K562 (cell line): ENCODE results near the gene ITGA1. TPM values are rescaled to one million over a fixed set of nuclear protein-coding genes. Genes with fewer than 3 reads are reported as not detected.

Experiments used
- ATAC-seq: fragments of 200-7000 bp; cut with Tn5 transposase; 3 replicates; pipeline ENCODE4 v1.9.1; 2020; ENCODE audit warnings: moderate library complexity
- BruUV-seq: library from RNA; stranded (reverse); fragments of 400-500 nt; replicated peaks from 2 replicates; lab custom pipeline; 2021; lab: Mats Ljungman, UMichigan
- CTCF ChIA-PET: fragments of 300-600 bp; formaldehyde crosslinking; extraction: SDS; loops from one replicate; lab custom pipeline; 2021; ENCODE audit warnings: low intra/inter-chr PET ratio; lab: Yijun Ruan, JAX
- POLR2A ChIA-PET: fragments of 300-600, 350-650 bp; sonication (Branson Sonifier 250); formaldehyde crosslinking; extraction: SDS; loops from one replicate; lab custom pipeline; 2021; ENCODE audit warnings: antibody characterized with exemption, inconsistent platforms; lab: Yijun Ruan, JAX
- DNase-seq, 4 experiments: peaks; one replicate each; pipeline versions ENCODE4 v3.0.0 to v3.0.0-alpha.2; 2011 to 2018; ENCODE audit warnings: low spot score in 3 of 4, mixed read lengths in 3 of 4; ENCODE audit errors: extremely low read depth in 1 of 4
- FAIRE-seq: peaks from 2 replicates; lab custom pipeline; 2011; peaks lifted over from hg19 to GRCh38; lab: Jason Lieb, UNC
- H2AFZ ChIP-seq: 2 replicates; pipeline ENCODE4 v1.6.0; 2011; ENCODE audit warnings: low read depth, low read length, control low read depth, inconsistent platforms
- H3K27ac ChIP-seq: fragments of 200-600 bp; 3 replicates; pipeline ENCODE4 v1.8.0; 2011; ENCODE audit warnings: low read depth, mild to moderate bottlenecking, control low read depth, inconsistent platforms, low read length, moderate library complexity, mixed read lengths; ENCODE audit errors: extremely low read depth
- H3K27me3 ChIP-seq, 2 experiments: fragments of 300-600 bp in 1 of 2; 2 replicates in 1 of 2; 3 replicates in 1 of 2; pipeline versions ENCODE4 v1.6.0 to v1.8.0; 2011; ENCODE audit warnings: inconsistent platforms in 2 of 2, low read length in 2 of 2, mild to moderate bottlenecking in 1 of 2, mixed read lengths in 1 of 2, moderate library complexity in 1 of 2; ENCODE audit not compliant: control insufficient read depth in 2 of 2, insufficient read depth in 2 of 2
- H3K36me3 ChIP-seq: fragments of 300-600 bp; 3 replicates; pipeline ENCODE4 v1.8.0; 2011; ENCODE audit warnings: mild to moderate bottlenecking, low read length, inconsistent platforms; ENCODE audit not compliant: control insufficient read depth, insufficient read depth
- H3K4me1 ChIP-seq, 2 experiments: fragments of 200-600 bp in 1 of 2; replicated peaks in 1 of 2; 2 replicates in 1 of 2; 3 replicates in 1 of 2; pipeline versions ENCODE4 v1.5.1 to v1.8.0; 2011; ENCODE audit warnings: inconsistent platforms in 2 of 2, low read length in 2 of 2, mild to moderate bottlenecking in 1 of 2, mixed read lengths in 1 of 2, moderate library complexity in 1 of 2; ENCODE audit not compliant: control insufficient read depth in 2 of 2, insufficient read depth in 2 of 2
- H3K4me2 ChIP-seq: 2 replicates; pipeline ENCODE4 v1.6.1; 2011; ENCODE audit warnings: low read length, control low read depth, inconsistent platforms, mixed read lengths; ENCODE audit not compliant: insufficient read depth
- H3K4me3 ChIP-seq: fragments of 200-600 bp; sonication (generic), shearing (Covaris generic); 2 replicates; pipeline ENCODE4 v1.5.1; 2016; ENCODE audit warnings: control low read depth, inconsistent platforms
- H3K79me2 ChIP-seq: fragments of 200-600 bp; 3 replicates; pipeline ENCODE4 v1.8.0; 2011; ENCODE audit warnings: low read length, inconsistent platforms; ENCODE audit not compliant: control insufficient read depth, insufficient read depth
- H3K9ac ChIP-seq, 2 experiments: 2 replicates each; pipeline versions ENCODE4 v1.6.0 to v1.6.1; 2011; ENCODE audit warnings: low read depth in 2 of 2, low read length in 2 of 2, control low read depth in 1 of 2, inconsistent platforms in 1 of 2, mild to moderate bottlenecking in 1 of 2, mixed read lengths in 1 of 2; ENCODE audit not compliant: insufficient read depth in 1 of 2
- H3K9me1 ChIP-seq: one replicate; pipeline ENCODE4 v1.6.0; 2011; ENCODE audit warnings: inconsistent platforms, mild to moderate bottlenecking, low read length, moderate library complexity; ENCODE audit not compliant: control insufficient read depth, insufficient read depth
- H3K9me3 ChIP-seq: replicated peaks from 2 replicates; pipeline ENCODE4 v1.5.1; 2011; ENCODE audit warnings: low read depth, low read length, inconsistent platforms; ENCODE audit not compliant: control insufficient read depth, insufficient read depth
- H4K20me1 ChIP-seq: replicated peaks from 2 replicates; pipeline ENCODE4 v1.6.1; 2011; ENCODE audit warnings: low read length, inconsistent platforms, mixed read lengths; ENCODE audit not compliant: control insufficient read depth, insufficient read depth
- ADNP ChIP-seq: fragments of 200-800 bp; sonication (Bioruptor generic); IDR thresholded peaks from 2 replicates; pipeline ENCODE4 v1.6.1; 2016; ENCODE audit warnings: missing genetic modification characterization, missing compliant biosample characterization
- CC2D1A ChIP-seq: fragments of 450-650 bp; IDR thresholded peaks from 2 replicates; pipeline ENCODE4 v1.6.1; 2017; ENCODE audit warnings: mild to moderate bottlenecking
- ESRRB ChIP-seq: fragments of 250-450 bp; sonication (Bioruptor Pico); IDR thresholded peaks from 2 replicates; pipeline ENCODE4 v1.5.0; 2020; ENCODE audit warnings: mild to moderate bottlenecking, moderate library complexity, borderline replicate concordance
- GTF2B ChIP-seq: IDR thresholded peaks from 2 replicates; pipeline ENCODE4 v1.6.1; 2011; ENCODE audit not compliant: insufficient read length; ENCODE audit errors: extremely low read depth
- KHSRP ChIP-seq: fragments of 450-650 bp; IDR thresholded peaks from 2 replicates; pipeline ENCODE4 v1.6.1; 2017
- KLF16 ChIP-seq: IDR thresholded peaks from 2 replicates; pipeline ENCODE4 v1.6.1; 2016; ENCODE audit warnings: antibody characterized with exemption
- MTF1 ChIP-seq: fragments of 250-450 bp; sonication (Bioruptor Pico); IDR thresholded peaks from 2 replicates; pipeline ENCODE4 v1.9.0; 2021; ENCODE audit warnings: moderate library complexity, mild to moderate bottlenecking, inconsistent platforms, borderline replicate concordance
- NFE2L1 ChIP-seq: fragments of 450-650 bp; IDR thresholded peaks from 2 replicates; pipeline ENCODE4 v1.6.1; 2016; ENCODE audit warnings: missing genetic modification characterization, low read depth, mild to moderate bottlenecking, missing compliant biosample characterization, moderate library complexity, borderline replicate concordance
- NR2C1 ChIP-seq, 2 experiments: fragments of 450-650 bp; IDR thresholded peaks; 2 replicates each; pipeline ENCODE4 v1.6.1; 2017; ENCODE audit warnings: mild to moderate bottlenecking in 2 of 2, antibody characterized with exemption in 1 of 2, inconsistent platforms in 1 of 2, missing compliant biosample characterization in 1 of 2, missing genetic modification characterization in 1 of 2
- RBFOX2 ChIP-seq: fragments of 200-400 bp; formaldehyde crosslinking; IDR thresholded peaks from 2 replicates; pipeline ENCODE4 v1.6.1; 2017; ENCODE audit warnings: low read depth, mild to moderate bottlenecking, low read length, moderate library complexity
- TAF7 ChIP-seq: fragments of 450-650 bp; IDR thresholded peaks from 2 replicates; pipeline ENCODE4 v1.6.1; 2016; ENCODE audit warnings: missing genetic modification characterization, missing compliant biosample characterization
- TCF7 ChIP-seq: sonication (generic); IDR thresholded peaks from 2 replicates; pipeline ENCODE4 v1.6.1; 2016; ENCODE audit warnings: antibody characterized with exemption, borderline replicate concordance
- XRCC5 ChIP-seq: fragments of 200-400 bp; formaldehyde crosslinking; IDR thresholded peaks from 2 replicates; pipeline ENCODE4 v1.6.1; 2017; ENCODE audit warnings: low read depth, mild to moderate bottlenecking, low read length
- ZNF224 ChIP-seq: sonication (generic); formaldehyde crosslinking; IDR thresholded peaks from 2 replicates; pipeline ENCODE4 v1.8.0; 2022; ENCODE audit warnings: mild to moderate bottlenecking, missing genetic modification reagents
- ZNF644 ChIP-seq: fragments of 200-800 bp; sonication (Bioruptor generic); IDR thresholded peaks from 2 replicates; pipeline ENCODE4 v1.6.1; 2016; ENCODE audit warnings: low read depth, missing genetic modification characterization, missing compliant biosample characterization
- WGBS: fragments of 100-300 bp; shearing (Covaris generic); methylation state at CpG from one replicate; pipeline ENCODE4 v1.1.6; 2016; ENCODE audit warnings: low coverage, mixed read lengths; ENCODE audit not compliant: insufficient coverage; ENCODE audit errors: missing lambda C conversion rate; 5-methylcytosine and 5-hydroxymethylcytosine counted together
- in situ Hi-C: fragments of 300-500 bp; cut with MboI; formaldehyde crosslinking; loops from 4 replicates; pipeline ENCODE4 v1.15.0; 2018; ENCODE audit warnings: inconsistent platforms, mixed read lengths
- intact Hi-C: fragments of 100-400 bp; cut with micrococcal nuclease; formaldehyde crosslinking; loops from 2 replicates; pipeline ENCODE4 v1.14.2; 2022
- polyA plus RNA-seq, 8 experiments: library from polyadenylated mRNA; depleted of rRNA in 4 of 8; stranded (reverse) in 5 of 8; unstranded in 3 of 8; fragments of >200 nt; fragmentation: Nextera tagmentation in 2 of 8; fragmentation: Illumina TruSeq in 1 of 8; extraction: Ambion mirVana in 2 of 8; extraction: Trizol in 1 of 8; gene quantifications; 2 replicates each; pipeline versions ENCODE4 v1.2.1 to v1.2.3, GENCODE V29; 2011 to 2014; ENCODE audit warnings: inconsistent platforms in 1 of 8, missing spikeins in 1 of 8
- total RNA-seq, 7 experiments: library from RNA; depleted of rRNA in 6 of 7; stranded (reverse); fragments of >200 nt in 6 of 7; fragmentation: Illumina TruSeq in 2 of 7; extraction: Trizol in 2 of 7; gene quantifications; 2 replicates each; pipeline versions ENCODE4 v1.2.1 to v1.2.3, GENCODE V29; 2011 to 2021; ENCODE audit warnings: low replicate concordance in 1 of 7

ITGA1 gene
- total and polyA plus RNA-seq, 9 of the 15 experiments (the other 6 are each of a cell fraction or from before 2014, with no cell fraction given), result 0.04 to 0.22 TPM; not detected in 7

GRCh38 chr5:52773342-52773741 is 14.4 kb upstream of the ITGA1 start:
- WGBS, result 0% methylated on average over 2 of the region's 2 CpGs
- no peak overlapping the region for H3K4me2 ChIP-seq
- H3K9me3 ChIP-seq, result no peaks in the 10 kb centered on the region
- no peaks in the 10 kb centered on the region for H3K79me2 ChIP-seq
- H3K4me1 ChIP-seq, result no peaks in the 10 kb centered on the region
- DNase-seq (no peak), FAIRE-seq (no peak), ATAC-seq (no peak)
- in situ Hi-C loops, result no loop called here
- CTCF ChIA-PET, result no interaction called here
- H3K36me3 ChIP-seq, result no peaks in the 10 kb centered on the region
- POLR2A ChIA-PET, result interaction anchor here (1.1 kb wide), 1 partner anchor 26 kb away, joined by 4 read pairs; no protein-coding TSS in a partner anchor
- no TSS peak for BruUV-seq
- no peak overlapping the region for H3K9ac ChIP-seq
- no peaks in the 10 kb centered on the region for H3K9me1 ChIP-seq
- no peaks in the 10 kb centered on the region for H3K27me3 ChIP-seq
- TF ChIP-seq XRCC5 (no peak), ESRRB (CRISPR knock-in tag) (no peak)
- no peaks in the 10 kb centered on the region for H4K20me1 ChIP-seq
- H3K4me3 ChIP-seq, result no peak overlapping the region
- no peak overlapping the region for H3K27ac ChIP-seq
- intact Hi-C loops, result no loop called here
- H2AFZ ChIP-seq, result no peak overlapping the region

GRCh38 chr5:52774005-52774410 is 13.7 kb upstream of the ITGA1 start:
- no peaks in the 10 kb centered on the region for H3K4me1 ChIP-seq
- DNase-seq, result no peak
- intact Hi-C loops, result no loop called here
- TF ChIP-seq RBFOX2 (no peak), NR2C1 (IDR thresholded peaks at IDR 0.05) (no peak), NR2C1 (tag; IDR thresholded peaks at IDR 0.05) (no peak), KLF16 (no peak), NFE2L1 (tag) (no peak), KHSRP (no peak), GTF2B (no peak), ZNF644 (tag) (no peak), CC2D1A (no peak), TCF7 (no peak), ADNP (tag) (no peak), MTF1 (CRISPR knock-in tag) (no peak), TAF7 (tag) (no peak), ZNF224 (CRISPR knock-in tag) (no peak)

More at GRCh38 chr5:52774005-52774410, 13.7 kb upstream of the ITGA1 start:
- H3K9ac ChIP-seq, result no peak overlapping the region
- H3K4me2 ChIP-seq, result no peak overlapping the region
- no peak overlapping the region for H3K27ac ChIP-seq
- no peaks in the 10 kb centered on the region for H4K20me1 ChIP-seq
- H2AFZ ChIP-seq, result no peak overlapping the region
- H3K36me3 ChIP-seq, result no peaks in the 10 kb centered on the region
- H3K9me1 ChIP-seq, result no peaks in the 10 kb centered on the region
- no peak overlapping the region for H3K4me3 ChIP-seq
- H3K9me3 ChIP-seq, result no peaks in the 10 kb centered on the region
- no TSS peak for BruUV-seq
- ChIA-PET CTCF (no interaction called here), POLR2A (interaction anchor here (1.1 to 1.2 kb wide), 2 partner anchors 15 to 25 kb away, joined by 3 to 4 read pairs; no protein-coding TSS in a partner anchor)
- no peaks in the 10 kb centered on the region for H3K79me2 ChIP-seq
- no peak for ATAC-seq
- no peaks in the 10 kb centered on the region for H3K27me3 ChIP-seq
- 2% methylated on average over 5 of the region's 5 CpGs for WGBS
- in situ Hi-C loops, result no loop called here
- FAIRE-seq, result no peak
